ENCODE measurements around the gene ARHGAP44.

GRCh38 chr17:12928736-12929135, 139.4 kb downstream of the ARHGAP44 start:
- TF ChIP-seq CTCF (IDR thresholded peaks at IDR 0.05) (no peak), EP300 (IDR thresholded peaks at IDR 0.05) (no peak), POLR2A (IDR thresholded peaks at IDR 0.05) (no peak)

Measured in stomach (tissue), 4 donors.